Kidney epithelial cell (primary cell): ENCODE measurements around the gene ADAMTS9. TPM values are rescaled to one million over a fixed set of nuclear protein-coding genes. Genes with fewer than 3 reads are reported as not detected.

Source experiments
- DNase-seq: peaks from one replicate; pipeline ENCODE4 v3.0.0-alpha.2; 2010; ENCODE audit warnings: low read depth
- H3K27me3 ChIP-seq: 2 replicates; pipeline ENCODE4 v1.6.0; 2011; ENCODE audit warnings: low read length; ENCODE audit not compliant: control insufficient read depth, insufficient read depth
- H3K36me3 ChIP-seq: 2 replicates; pipeline ENCODE4 v1.5.1; 2011; ENCODE audit warnings: low read length; ENCODE audit not compliant: control insufficient read depth, insufficient read depth
- H3K4me3 ChIP-seq: 2 replicates; pipeline ENCODE4 v1.5.1; 2011; ENCODE audit warnings: low read depth, mild to moderate bottlenecking, control low read depth, low read length
- total RNA-seq: library from RNA; depleted of rRNA; stranded (reverse); fragments of >200 nt; gene quantifications from 2 replicates; pipeline ENCODE4 v1.2.3, GENCODE V29; 2015
- TF ChIP-seq, protein P1 (sequence below): IDR thresholded peaks from 2 replicates; pipeline ENCODE4 v1.5.1; 2011; ENCODE audit warnings: mild to moderate bottlenecking, moderate library complexity, low read length, control low read depth, inconsistent platforms; ENCODE audit not compliant: insufficient read depth, poor library complexity, severe bottlenecking

Gene ADAMTS9
- total RNA-seq, 1 donor from 2014 or later, result 211 TPM

DNA sequence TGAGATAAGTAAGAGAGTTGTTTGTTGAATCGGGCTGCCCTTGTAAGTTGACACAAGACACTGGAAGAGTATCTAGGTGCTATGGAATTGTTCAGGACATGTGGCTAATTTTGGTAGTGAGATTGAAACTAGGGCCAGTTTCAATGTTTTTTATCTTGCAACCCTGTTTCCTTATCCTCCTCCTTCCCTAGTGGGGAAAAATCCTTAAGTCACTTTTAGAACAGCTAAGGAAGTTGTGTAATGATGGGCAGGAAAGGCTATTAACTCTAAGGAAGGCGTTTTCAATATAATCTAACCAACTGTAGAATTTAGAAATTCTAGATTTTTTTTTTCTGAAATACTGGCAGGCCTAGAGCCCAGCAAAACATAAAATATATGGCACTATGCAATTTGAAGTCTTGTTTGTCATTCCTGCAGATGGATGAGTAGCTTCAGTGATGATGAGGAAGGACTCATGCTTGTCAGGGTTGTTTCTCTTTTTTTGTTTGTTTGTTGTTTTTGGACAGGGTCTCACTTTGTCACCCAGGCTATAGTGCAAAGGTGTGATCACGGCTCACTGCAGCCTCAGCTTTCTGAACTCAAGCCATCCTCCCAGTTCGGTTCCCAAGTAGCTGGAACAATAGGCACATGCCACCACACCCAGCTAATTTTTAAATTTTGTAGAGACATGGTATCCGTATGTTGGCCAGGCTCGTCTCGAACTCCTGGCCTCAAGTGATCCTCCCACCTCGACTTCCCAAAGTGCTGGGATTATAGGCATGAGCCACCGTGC, 27.6 kb upstream of the ADAMTS9 start:
- no peaks in the 10 kb centered on the region for H3K27me3 ChIP-seq
- H3K4me3 ChIP-seq, result no peak overlapping the region
- no peaks in the 10 kb centered on the region for H3K36me3 ChIP-seq
- no peak for DNase-seq
- TF ChIP-seq, protein P1, sequence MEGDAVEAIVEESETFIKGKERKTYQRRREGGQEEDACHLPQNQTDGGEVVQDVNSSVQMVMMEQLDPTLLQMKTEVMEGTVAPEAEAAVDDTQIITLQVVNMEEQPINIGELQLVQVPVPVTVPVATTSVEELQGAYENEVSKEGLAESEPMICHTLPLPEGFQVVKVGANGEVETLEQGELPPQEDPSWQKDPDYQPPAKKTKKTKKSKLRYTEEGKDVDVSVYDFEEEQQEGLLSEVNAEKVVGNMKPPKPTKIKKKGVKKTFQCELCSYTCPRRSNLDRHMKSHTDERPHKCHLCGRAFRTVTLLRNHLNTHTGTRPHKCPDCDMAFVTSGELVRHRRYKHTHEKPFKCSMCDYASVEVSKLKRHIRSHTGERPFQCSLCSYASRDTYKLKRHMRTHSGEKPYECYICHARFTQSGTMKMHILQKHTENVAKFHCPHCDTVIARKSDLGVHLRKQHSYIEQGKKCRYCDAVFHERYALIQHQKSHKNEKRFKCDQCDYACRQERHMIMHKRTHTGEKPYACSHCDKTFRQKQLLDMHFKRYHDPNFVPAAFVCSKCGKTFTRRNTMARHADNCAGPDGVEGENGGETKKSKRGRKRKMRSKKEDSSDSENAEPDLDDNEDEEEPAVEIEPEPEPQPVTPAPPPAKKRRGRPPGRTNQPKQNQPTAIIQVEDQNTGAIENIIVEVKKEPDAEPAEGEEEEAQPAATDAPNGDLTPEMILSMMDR, result no peak

DNA sequence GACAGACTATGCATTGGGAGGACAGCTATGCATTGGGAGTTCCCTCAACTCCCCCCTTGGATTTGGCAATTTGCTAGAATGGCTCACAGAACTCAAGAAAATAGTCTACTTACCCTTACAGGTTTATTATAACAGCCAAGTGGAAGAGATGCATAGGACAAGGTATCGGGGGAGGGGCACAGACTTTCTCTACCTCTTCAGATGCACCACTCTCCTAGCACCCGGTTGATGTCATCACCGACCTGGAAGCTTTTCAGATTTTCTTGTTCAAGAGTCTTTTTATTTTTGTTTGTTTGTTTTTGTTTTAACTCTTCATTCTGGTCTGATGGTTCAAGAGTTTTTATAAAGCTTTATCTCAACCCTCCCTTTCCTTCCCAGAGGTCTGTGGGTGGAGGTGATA, 20.7 kb upstream of the ADAMTS9 start:
- Histone ChIP-seq H3K27me3 (no peaks in the 10 kb centered on the region), H3K36me3 (no peaks in the 10 kb centered on the region), H3K4me3 (no peak overlapping the region)
- no peak for DNase-seq
- TF ChIP-seq, protein P1, result no peak

DNA sequence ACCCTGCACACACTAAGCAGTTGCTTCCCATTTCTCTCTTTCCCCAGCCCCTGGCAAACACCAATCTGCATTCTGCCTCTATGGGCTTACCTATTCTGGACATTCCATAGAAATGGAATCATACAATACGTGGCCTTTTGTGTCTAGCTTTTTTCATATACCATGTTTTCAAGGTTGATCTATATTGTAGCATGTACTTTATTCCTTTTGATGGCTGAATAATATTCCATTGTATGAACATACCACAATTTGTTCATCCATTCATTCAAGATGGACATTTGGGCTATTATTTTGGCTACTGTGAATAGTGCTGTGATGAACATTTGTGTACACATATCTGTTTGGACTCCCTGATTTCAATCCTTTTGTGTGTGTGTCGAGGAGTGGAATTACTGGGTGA, 18.1 kb upstream of the ADAMTS9 start:
- H3K36me3 ChIP-seq, result no peaks in the 10 kb centered on the region
- TF ChIP-seq, protein P1, result no peak
- H3K27me3 ChIP-seq, result no peaks in the 10 kb centered on the region
- H3K4me3 ChIP-seq, result no peak overlapping the region
- DNase-seq, result no peak

DNA sequence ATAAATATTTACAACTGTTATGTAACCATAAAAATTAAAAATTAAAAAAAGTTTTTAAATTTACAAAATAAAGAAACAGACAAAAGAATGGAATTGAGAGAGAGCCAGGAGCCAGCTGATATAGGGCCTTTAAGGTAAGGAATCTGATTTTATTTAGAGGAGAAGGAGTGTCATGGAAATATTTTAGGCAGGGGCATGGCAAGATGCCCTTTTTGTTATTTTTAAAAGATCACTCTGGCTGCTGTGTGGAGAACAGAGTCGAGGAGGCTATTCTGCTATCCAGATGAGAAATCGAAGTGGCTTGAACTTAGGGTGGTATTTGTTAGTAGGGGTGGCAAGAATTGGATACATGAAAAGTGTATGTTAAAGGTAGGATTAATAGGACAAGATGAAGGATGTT, 9.1 kb upstream of the ADAMTS9 start:
- TF ChIP-seq, protein P1, result no peak
- no peaks in the 10 kb centered on the region for H3K36me3 ChIP-seq
- DNase-seq, result no peak
- no peak overlapping the region for H3K4me3 ChIP-seq
- H3K27me3 ChIP-seq, result no peaks in the 10 kb centered on the region

DNA sequence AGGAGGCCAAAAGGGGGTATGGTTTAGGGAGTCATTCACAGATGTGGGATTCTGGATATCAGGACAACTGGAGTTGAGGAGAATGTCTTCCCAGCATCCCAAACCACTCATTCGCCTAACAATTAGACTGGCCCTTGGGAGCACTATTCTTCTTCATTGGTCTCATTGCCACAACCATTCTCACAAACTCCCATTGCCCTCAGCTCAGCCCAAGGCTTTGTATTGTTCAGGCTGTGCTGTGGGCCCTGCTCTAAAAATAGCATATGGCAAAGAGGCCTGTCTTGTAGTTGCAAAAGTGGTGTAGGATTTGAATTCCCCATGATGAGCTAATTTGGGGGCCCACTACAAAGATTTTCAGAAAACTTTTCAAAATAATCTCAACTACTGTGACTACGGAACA, 6.3 kb upstream of the ADAMTS9 start:
- no peak for DNase-seq
- H3K27me3 ChIP-seq, result no peaks in the 10 kb centered on the region
- TF ChIP-seq, protein P1, result no peak
- no peaks in the 10 kb centered on the region for H3K36me3 ChIP-seq
- H3K4me3 ChIP-seq, result no peak overlapping the region

DNA sequence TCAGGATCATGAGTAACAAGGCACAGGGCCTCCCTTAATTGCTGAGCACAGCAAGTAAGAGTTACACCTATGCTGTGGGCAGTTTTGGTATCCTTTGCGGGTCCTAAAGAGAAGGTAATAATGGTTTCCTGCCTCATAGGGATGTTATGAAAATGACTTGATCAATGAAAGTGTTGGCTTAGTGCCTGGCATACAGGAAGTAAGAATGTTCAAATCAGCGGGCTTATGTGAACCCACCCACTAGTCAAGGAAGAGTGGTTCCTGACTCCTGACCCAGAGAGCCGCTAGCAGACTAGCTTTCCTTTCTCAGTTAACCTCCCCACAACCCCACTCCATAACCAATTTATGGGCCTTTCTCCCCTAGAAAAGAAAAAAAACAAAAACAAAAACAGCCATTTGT, 5.2 kb upstream of the ADAMTS9 start:
- DNase-seq, result no peak
- H3K27me3 ChIP-seq, result no peaks in the 10 kb centered on the region
- no peak overlapping the region for H3K4me3 ChIP-seq
- H3K36me3 ChIP-seq, result no peaks in the 10 kb centered on the region
- TF ChIP-seq, protein P1, result no peak
